K562 (cell line): ENCODE results near the gene OR52E6. TPM values are rescaled to one million over a fixed set of nuclear protein-coding genes. Genes with fewer than 3 reads are reported as not detected.

Experiments used
- CHAMP1 ChIP-seq: fragments of 450-650 bp; IDR thresholded peaks from 2 replicates; pipeline ENCODE4 v1.6.1; 2016; ENCODE audit warnings: mild to moderate bottlenecking
- LEF1 ChIP-seq: fragments of 450-650 bp; IDR thresholded peaks from 2 replicates; pipeline ENCODE4 v1.6.1; 2016; ENCODE audit warnings: mild to moderate bottlenecking
- MGA ChIP-seq: fragments of 450-650 bp; IDR thresholded peaks from 2 replicates; pipeline ENCODE4 v1.6.1; 2016; ENCODE audit warnings: mild to moderate bottlenecking, moderate library complexity
- RHOXF2B ChIP-seq: fragments of 250-450 bp; sonication (Bioruptor Pico); conservative IDR thresholded peaks from 2 replicates; pipeline ENCODE4 v1.5.1; 2021
- USF1 ChIP-seq: sonication (generic); formaldehyde crosslinking; IDR thresholded peaks from 2 replicates; pipeline ENCODE4 v1.9.0; 2022; ENCODE audit warnings: mild to moderate bottlenecking, missing genetic modification reagents
- ZBTB26 ChIP-seq: fragments of 450-650 bp; formaldehyde crosslinking; IDR thresholded peaks from 2 replicates; pipeline ENCODE4 v1.4.0; 2022; ENCODE audit warnings: missing genetic modification characterization
- ZNF232 ChIP-seq: sonication (generic); formaldehyde crosslinking; IDR thresholded peaks from 2 replicates; pipeline ENCODE4 v1.8.0; 2022; ENCODE audit warnings: mild to moderate bottlenecking, missing genetic modification reagents
- ZNF717 ChIP-seq: fragments of 250-450 bp; sonication (Bioruptor Pico); IDR thresholded peaks from 2 replicates; pipeline ENCODE4 v1.5.0; 2021
- polyA plus RNA-seq, 8 experiments: library from polyadenylated mRNA; depleted of rRNA in 4 of 8; stranded (reverse) in 5 of 8; unstranded in 3 of 8; fragments of >200 nt; fragmentation: Nextera tagmentation in 2 of 8; fragmentation: Illumina TruSeq in 1 of 8; extraction: Ambion mirVana in 2 of 8; extraction: Trizol in 1 of 8; gene quantifications; 2 replicates each; pipeline versions ENCODE4 v1.2.1 to v1.2.3, GENCODE V29; 2011 to 2014; ENCODE audit warnings: inconsistent platforms in 1 of 8, missing spikeins in 1 of 8
- total RNA-seq, 7 experiments: library from RNA; depleted of rRNA in 6 of 7; stranded (reverse); fragments of >200 nt in 6 of 7; fragmentation: Illumina TruSeq in 2 of 7; extraction: Trizol in 2 of 7; gene quantifications; 2 replicates each; pipeline versions ENCODE4 v1.2.1 to v1.2.3, GENCODE V29; 2011 to 2021; ENCODE audit warnings: low replicate concordance in 1 of 7

OR52E6 gene
- total and polyA plus RNA-seq, 9 of the 15 experiments (the other 6 are each of a cell fraction or from before 2014, with no cell fraction given): not detected

- TF ChIP-seq CHAMP1: no peak
- TF ChIP-seq ZBTB26 (CRISPR knock-in tag): no peak
- no peak for TF ChIP-seq ZNF717
- TF ChIP-seq ZNF232 (CRISPR knock-in tag): no peak
- TF ChIP-seq RHOXF2B: no peak
- TF ChIP-seq MGA: no peak
- TF ChIP-seq USF1 (CRISPR knock-in tag): no peak
- TF ChIP-seq LEF1: no peak
- TF ChIP-seq, all 486 proteins: peak for 0
Measured at GRCh38 chr11:5857590-5857989, 15.9 kb upstream of the OR52E6 start, which contains the start of gene OR52E8 (continued).
